ENCODE measurements around the gene CABLES1. TPM values are rescaled to one million over a fixed set of nuclear protein-coding genes. Genes with fewer than 3 reads are reported as not detected.

Gene CABLES1
- total and polyA plus RNA-seq, 2 of the 8 experiments (the other 6 are each of a cell fraction or from before 2014, with no cell fraction given) = 9.2 to 26.4 TPM

DNA sequence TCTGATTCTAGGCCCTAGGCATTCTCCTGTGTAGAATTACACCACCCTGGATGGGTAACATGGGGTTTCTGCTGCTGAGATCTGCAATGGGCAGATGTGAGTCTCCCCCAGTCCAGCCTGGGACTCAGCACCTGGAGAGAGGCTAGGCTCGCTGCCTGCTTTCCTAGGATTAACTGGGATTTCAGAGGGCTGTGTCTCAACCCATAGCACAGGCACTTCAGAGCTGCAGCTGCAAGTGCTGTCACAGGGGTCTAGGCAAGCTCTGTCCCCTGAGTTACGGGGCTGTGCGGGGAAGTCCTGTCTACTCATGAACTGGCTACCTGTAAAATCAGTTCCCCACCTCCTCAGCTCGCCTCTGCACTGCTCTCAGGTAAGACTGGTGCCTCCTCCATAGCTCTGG is 51.5 kb downstream of the CABLES1 start (continued):
- TF ChIP-seq, protein P1, sequence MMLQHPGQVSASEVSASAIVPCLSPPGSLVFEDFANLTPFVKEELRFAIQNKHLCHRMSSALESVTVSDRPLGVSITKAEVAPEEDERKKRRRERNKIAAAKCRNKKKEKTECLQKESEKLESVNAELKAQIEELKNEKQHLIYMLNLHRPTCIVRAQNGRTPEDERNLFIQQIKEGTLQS (IDR thresholded peaks at IDR 0.05; ENCODE audit: insufficient read depth, low read depth, low read length) = no peak
- TF ChIP-seq RXRA (IDR thresholded peaks at IDR 0.05; ENCODE audit: insufficient read depth, low read depth, low read length) (no peak), EP300 (IDR thresholded peaks at IDR 0.05; ENCODE audit: borderline replicate concordance in 1 of 2, low read depth in 2 of 2, low read length in 2 of 2) (no peak), POU5F1 (IDR thresholded peaks at IDR 0.05; ENCODE audit: low read depth, low read length) (no peak)
